K562 (cell line): ENCODE results near the gene NEK4. TPM values are rescaled to one million over a fixed set of nuclear protein-coding genes. Genes with fewer than 3 reads are reported as not detected.

Experiments
- ATAC-seq: fragments of 200-7000 bp; cut with Tn5 transposase; 3 replicates; pipeline ENCODE4 v1.9.1; 2020; ENCODE audit warnings: moderate library complexity
- BruUV-seq: library from RNA; stranded (reverse); fragments of 400-500 nt; replicated peaks from 2 replicates; lab custom pipeline; 2021; lab: Mats Ljungman, UMichigan
- CTCF ChIA-PET: fragments of 300-600 bp; formaldehyde crosslinking; extraction: SDS; loops from one replicate; lab custom pipeline; 2021; ENCODE audit warnings: low intra/inter-chr PET ratio; lab: Yijun Ruan, JAX
- POLR2A ChIA-PET: fragments of 300-600, 350-650 bp; sonication (Branson Sonifier 250); formaldehyde crosslinking; extraction: SDS; loops from one replicate; lab custom pipeline; 2021; ENCODE audit warnings: antibody characterized with exemption, inconsistent platforms; lab: Yijun Ruan, JAX
- DNase-seq, 4 experiments: peaks; one replicate each; pipeline versions ENCODE4 v3.0.0 to v3.0.0-alpha.2; 2011 to 2018; ENCODE audit warnings: low spot score in 3 of 4, mixed read lengths in 3 of 4; ENCODE audit errors: extremely low read depth in 1 of 4
- FAIRE-seq: peaks from 2 replicates; lab custom pipeline; 2011; peaks lifted over from hg19 to GRCh38; lab: Jason Lieb, UNC
- H2AFZ ChIP-seq: 2 replicates; pipeline ENCODE4 v1.6.0; 2011; ENCODE audit warnings: low read depth, low read length, control low read depth, inconsistent platforms
- H3K27ac ChIP-seq: fragments of 200-600 bp; 3 replicates; pipeline ENCODE4 v1.8.0; 2011; ENCODE audit warnings: low read depth, mild to moderate bottlenecking, control low read depth, inconsistent platforms, low read length, moderate library complexity, mixed read lengths; ENCODE audit errors: extremely low read depth
- H3K27me3 ChIP-seq, 2 experiments: fragments of 300-600 bp in 1 of 2; 2 replicates in 1 of 2; 3 replicates in 1 of 2; pipeline versions ENCODE4 v1.6.0 to v1.8.0; 2011; ENCODE audit warnings: inconsistent platforms in 2 of 2, low read length in 2 of 2, mild to moderate bottlenecking in 1 of 2, mixed read lengths in 1 of 2, moderate library complexity in 1 of 2; ENCODE audit not compliant: control insufficient read depth in 2 of 2, insufficient read depth in 2 of 2
- H3K36me3 ChIP-seq: fragments of 300-600 bp; 3 replicates; pipeline ENCODE4 v1.8.0; 2011; ENCODE audit warnings: mild to moderate bottlenecking, low read length, inconsistent platforms; ENCODE audit not compliant: control insufficient read depth, insufficient read depth
- H3K4me1 ChIP-seq, 2 experiments: fragments of 200-600 bp in 1 of 2; replicated peaks in 1 of 2; 2 replicates in 1 of 2; 3 replicates in 1 of 2; pipeline versions ENCODE4 v1.5.1 to v1.8.0; 2011; ENCODE audit warnings: inconsistent platforms in 2 of 2, low read length in 2 of 2, mild to moderate bottlenecking in 1 of 2, mixed read lengths in 1 of 2, moderate library complexity in 1 of 2; ENCODE audit not compliant: control insufficient read depth in 2 of 2, insufficient read depth in 2 of 2
- H3K4me2 ChIP-seq: 2 replicates; pipeline ENCODE4 v1.6.1; 2011; ENCODE audit warnings: low read length, control low read depth, inconsistent platforms, mixed read lengths; ENCODE audit not compliant: insufficient read depth
- H3K4me3 ChIP-seq: fragments of 200-600 bp; sonication (generic), shearing (Covaris generic); 2 replicates; pipeline ENCODE4 v1.5.1; 2016; ENCODE audit warnings: control low read depth, inconsistent platforms
- H3K79me2 ChIP-seq: fragments of 200-600 bp; 3 replicates; pipeline ENCODE4 v1.8.0; 2011; ENCODE audit warnings: low read length, inconsistent platforms; ENCODE audit not compliant: control insufficient read depth, insufficient read depth
- H3K9ac ChIP-seq, 2 experiments: 2 replicates each; pipeline versions ENCODE4 v1.6.0 to v1.6.1; 2011; ENCODE audit warnings: low read depth in 2 of 2, low read length in 2 of 2, control low read depth in 1 of 2, inconsistent platforms in 1 of 2, mild to moderate bottlenecking in 1 of 2, mixed read lengths in 1 of 2; ENCODE audit not compliant: insufficient read depth in 1 of 2
- H3K9me1 ChIP-seq: one replicate; pipeline ENCODE4 v1.6.0; 2011; ENCODE audit warnings: inconsistent platforms, mild to moderate bottlenecking, low read length, moderate library complexity; ENCODE audit not compliant: control insufficient read depth, insufficient read depth
- H3K9me3 ChIP-seq: replicated peaks from 2 replicates; pipeline ENCODE4 v1.5.1; 2011; ENCODE audit warnings: low read depth, low read length, inconsistent platforms; ENCODE audit not compliant: control insufficient read depth, insufficient read depth
- H4K20me1 ChIP-seq: replicated peaks from 2 replicates; pipeline ENCODE4 v1.6.1; 2011; ENCODE audit warnings: low read length, inconsistent platforms, mixed read lengths; ENCODE audit not compliant: control insufficient read depth, insufficient read depth
- EP400 ChIP-seq: fragments of 450-650 bp; IDR thresholded peaks from 2 replicates; pipeline ENCODE4 v1.6.1; 2017; ENCODE audit warnings: antibody characterized with exemption, mild to moderate bottlenecking, moderate library complexity
- HDAC1 ChIP-seq, 2 experiments: fragments of 450-650 bp; IDR thresholded peaks; 2 replicates each; pipeline ENCODE4 v1.6.1; 2016 to 2017; ENCODE audit warnings: inconsistent platforms in 1 of 2, mild to moderate bottlenecking in 1 of 2, moderate library complexity in 1 of 2
- NCOA2 ChIP-seq, 2 experiments: fragments of 450-650 bp; IDR thresholded peaks; 2 replicates each; pipeline ENCODE4 v1.6.1; 2018; ENCODE audit warnings: mild to moderate bottlenecking in 2 of 2, moderate library complexity in 1 of 2; ENCODE audit not compliant: partially characterized antibody in 2 of 2
- NCOA4 ChIP-seq: fragments of 450-650 bp; IDR thresholded peaks from 2 replicates; pipeline ENCODE4 v1.6.1; 2018; ENCODE audit warnings: mild to moderate bottlenecking; ENCODE audit not compliant: partially characterized antibody
- NFIC ChIP-seq: fragments of 450-650 bp; IDR thresholded peaks from 2 replicates; pipeline ENCODE4 v1.6.1; 2017; ENCODE audit warnings: mild to moderate bottlenecking, inconsistent platforms
- TRIM24 ChIP-seq, 2 experiments: fragments of 450-650 bp; IDR thresholded peaks; 2 replicates each; pipeline ENCODE4 v1.6.1; 2016
- ZNF133 ChIP-seq: fragments of 250-450 bp; sonication (Bioruptor Pico); IDR thresholded peaks from 2 replicates; pipeline ENCODE4 v1.4.0; 2020; ENCODE audit warnings: mild to moderate bottlenecking
- ZNF197 ChIP-seq: fragments of 200-800 bp; sonication (Bioruptor generic); IDR thresholded peaks from 2 replicates; pipeline ENCODE4 v1.6.1; 2016; ENCODE audit warnings: low read depth, missing genetic modification characterization, missing compliant biosample characterization
- in situ Hi-C: fragments of 300-500 bp; cut with MboI; formaldehyde crosslinking; loops from 4 replicates; pipeline ENCODE4 v1.15.0; 2018; ENCODE audit warnings: inconsistent platforms, mixed read lengths
- intact Hi-C: fragments of 100-400 bp; cut with micrococcal nuclease; formaldehyde crosslinking; loops from 2 replicates; pipeline ENCODE4 v1.14.2; 2022
- polyA plus RNA-seq, 8 experiments: library from polyadenylated mRNA; depleted of rRNA in 4 of 8; stranded (reverse) in 5 of 8; unstranded in 3 of 8; fragments of >200 nt; fragmentation: Nextera tagmentation in 2 of 8; fragmentation: Illumina TruSeq in 1 of 8; extraction: Ambion mirVana in 2 of 8; extraction: Trizol in 1 of 8; gene quantifications; 2 replicates each; pipeline versions ENCODE4 v1.2.1 to v1.2.3, GENCODE V29; 2011 to 2014; ENCODE audit warnings: inconsistent platforms in 1 of 8, missing spikeins in 1 of 8
- total RNA-seq, 7 experiments: library from RNA; depleted of rRNA in 6 of 7; stranded (reverse); fragments of >200 nt in 6 of 7; fragmentation: Illumina TruSeq in 2 of 7; extraction: Trizol in 2 of 7; gene quantifications; 2 replicates each; pipeline versions ENCODE4 v1.2.1 to v1.2.3, GENCODE V29; 2011 to 2021; ENCODE audit warnings: low replicate concordance in 1 of 7
- TF ChIP-seq, protein P1 (sequence below): fragments of 250-450 bp; sonication (Bioruptor Pico); IDR thresholded peaks from 2 replicates; pipeline ENCODE4 v1.8.0; 2022; ENCODE audit warnings: inconsistent platforms
- TF ChIP-seq, protein P2 (sequence below): fragments of 450-650 bp; IDR thresholded peaks from 2 replicates; pipeline ENCODE4 v1.6.1; 2016; ENCODE audit warnings: low read depth, mild to moderate bottlenecking, moderate library complexity
- TF ChIP-seq, protein P3 (sequence below): sonication (generic); formaldehyde crosslinking; IDR thresholded peaks from 2 replicates; pipeline ENCODE4 v1.9.0; 2022; ENCODE audit warnings: mild to moderate bottlenecking, missing genetic modification reagents
- TF ChIP-seq, protein P4 (sequence below), 3 experiments: fragments of 200-800 bp in 1 of 3; fragments of 250-450 bp in 1 of 3; fragments of 450-650 bp in 1 of 3; sonication (Bioruptor Pico) in 1 of 3; sonication (Bioruptor generic) in 1 of 3; formaldehyde crosslinking in 1 of 3; IDR thresholded peaks; 2 replicates each; pipeline versions ENCODE4 v1.6.1 to v1.8.0; 2016 to 2022; ENCODE audit warnings: mild to moderate bottlenecking in 2 of 3, missing genetic modification characterization in 2 of 3, missing compliant biosample characterization in 1 of 3, moderate library complexity in 1 of 3

NEK4 gene
- total and polyA plus RNA-seq, 9 of the 15 experiments (the other 6 are each of a cell fraction or from before 2014, with no cell fraction given): 5.8 to 23.1 (median 16.6) TPM

DNA sequence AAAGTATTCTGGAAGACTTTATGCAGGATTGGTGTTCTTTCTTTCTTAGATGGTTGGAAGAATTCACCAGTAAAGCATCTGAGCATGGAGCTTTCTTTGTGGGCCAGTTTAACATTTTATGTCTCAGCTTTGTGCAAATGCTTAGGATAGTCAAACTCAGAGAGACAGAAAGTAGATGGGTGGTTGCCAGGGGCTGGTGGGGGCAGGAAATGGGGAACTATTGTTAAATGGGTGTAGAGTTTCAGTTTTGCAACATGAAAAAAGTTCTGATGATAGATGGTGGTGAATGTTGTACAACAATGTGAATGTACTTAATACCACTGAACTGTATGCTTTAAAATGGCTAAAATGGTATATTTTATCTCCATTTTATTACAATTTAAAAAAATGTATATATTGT lies 40.1 kb downstream of the NEK4 start:
- Histone ChIP-seq H3K4me2 (no peak overlapping the region), H3K27me3 (no peaks in the 10 kb centered on the region), H3K36me3 (peaks cover 28% of the 10 kb centered on the region; the same call in 2 of the 3 replicates), H3K79me2 (no peaks in the 10 kb centered on the region), H3K9ac (no peak overlapping the region), H3K9me3 (no peaks in the 10 kb centered on the region; the same call in none of the 2 replicates), H3K27ac (no peak overlapping the region), H2AFZ (no peak overlapping the region), H4K20me1 (no peaks in the 10 kb centered on the region), H3K9me1 (no peaks in the 10 kb centered on the region), H3K4me3 (no peak overlapping the region), H3K4me1 (no peaks in the 10 kb centered on the region)
- no TSS peak for BruUV-seq
- no peak for DNase-seq
- in situ Hi-C loops (no loop called here), intact Hi-C loops (no loop called here)
- ChIA-PET CTCF (no interaction called here), POLR2A (no interaction called here)
- FAIRE-seq: no peak
- ATAC-seq: no peak
- TF ChIP-seq, protein P1, sequence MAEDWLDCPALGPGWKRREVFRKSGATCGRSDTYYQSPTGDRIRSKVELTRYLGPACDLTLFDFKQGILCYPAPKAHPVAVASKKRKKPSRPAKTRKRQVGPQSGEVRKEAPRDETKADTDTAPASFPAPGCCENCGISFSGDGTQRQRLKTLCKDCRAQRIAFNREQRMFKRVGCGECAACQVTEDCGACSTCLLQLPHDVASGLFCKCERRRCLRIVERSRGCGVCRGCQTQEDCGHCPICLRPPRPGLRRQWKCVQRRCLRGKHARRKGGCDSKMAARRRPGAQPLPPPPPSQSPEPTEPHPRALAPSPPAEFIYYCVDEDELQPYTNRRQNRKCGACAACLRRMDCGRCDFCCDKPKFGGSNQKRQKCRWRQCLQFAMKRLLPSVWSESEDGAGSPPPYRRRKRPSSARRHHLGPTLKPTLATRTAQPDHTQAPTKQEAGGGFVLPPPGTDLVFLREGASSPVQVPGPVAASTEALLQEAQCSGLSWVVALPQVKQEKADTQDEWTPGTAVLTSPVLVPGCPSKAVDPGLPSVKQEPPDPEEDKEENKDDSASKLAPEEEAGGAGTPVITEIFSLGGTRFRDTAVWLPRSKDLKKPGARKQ: no peak
- TF ChIP-seq NCOA4 (no peak), ZNF133 (no peak), ZNF197 (no peak), TRIM24 (IDR thresholded peaks at IDR 0.05) (no peak), EP400 (no peak), HDAC1 (IDR thresholded peaks at IDR 0.05) (no peak), NFIC (no peak), NCOA2 (IDR thresholded peaks at IDR 0.05; ENCODE audit: partially characterized antibody in 2 of 2) (no peak)
- TF ChIP-seq, protein P2, sequence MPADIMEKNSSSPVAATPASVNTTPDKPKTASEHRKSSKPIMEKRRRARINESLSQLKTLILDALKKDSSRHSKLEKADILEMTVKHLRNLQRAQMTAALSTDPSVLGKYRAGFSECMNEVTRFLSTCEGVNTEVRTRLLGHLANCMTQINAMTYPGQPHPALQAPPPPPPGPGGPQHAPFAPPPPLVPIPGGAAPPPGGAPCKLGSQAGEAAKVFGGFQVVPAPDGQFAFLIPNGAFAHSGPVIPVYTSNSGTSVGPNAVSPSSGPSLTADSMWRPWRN: no peak
- TF ChIP-seq, protein P3, sequence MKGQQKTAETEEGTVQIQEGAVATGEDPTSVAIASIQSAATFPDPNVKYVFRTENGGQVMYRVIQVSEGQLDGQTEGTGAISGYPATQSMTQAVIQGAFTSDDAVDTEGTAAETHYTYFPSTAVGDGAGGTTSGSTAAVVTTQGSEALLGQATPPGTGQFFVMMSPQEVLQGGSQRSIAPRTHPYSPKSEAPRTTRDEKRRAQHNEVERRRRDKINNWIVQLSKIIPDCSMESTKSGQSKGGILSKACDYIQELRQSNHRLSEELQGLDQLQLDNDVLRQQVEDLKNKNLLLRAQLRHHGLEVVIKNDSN: no peak
- TF ChIP-seq, protein P4, sequence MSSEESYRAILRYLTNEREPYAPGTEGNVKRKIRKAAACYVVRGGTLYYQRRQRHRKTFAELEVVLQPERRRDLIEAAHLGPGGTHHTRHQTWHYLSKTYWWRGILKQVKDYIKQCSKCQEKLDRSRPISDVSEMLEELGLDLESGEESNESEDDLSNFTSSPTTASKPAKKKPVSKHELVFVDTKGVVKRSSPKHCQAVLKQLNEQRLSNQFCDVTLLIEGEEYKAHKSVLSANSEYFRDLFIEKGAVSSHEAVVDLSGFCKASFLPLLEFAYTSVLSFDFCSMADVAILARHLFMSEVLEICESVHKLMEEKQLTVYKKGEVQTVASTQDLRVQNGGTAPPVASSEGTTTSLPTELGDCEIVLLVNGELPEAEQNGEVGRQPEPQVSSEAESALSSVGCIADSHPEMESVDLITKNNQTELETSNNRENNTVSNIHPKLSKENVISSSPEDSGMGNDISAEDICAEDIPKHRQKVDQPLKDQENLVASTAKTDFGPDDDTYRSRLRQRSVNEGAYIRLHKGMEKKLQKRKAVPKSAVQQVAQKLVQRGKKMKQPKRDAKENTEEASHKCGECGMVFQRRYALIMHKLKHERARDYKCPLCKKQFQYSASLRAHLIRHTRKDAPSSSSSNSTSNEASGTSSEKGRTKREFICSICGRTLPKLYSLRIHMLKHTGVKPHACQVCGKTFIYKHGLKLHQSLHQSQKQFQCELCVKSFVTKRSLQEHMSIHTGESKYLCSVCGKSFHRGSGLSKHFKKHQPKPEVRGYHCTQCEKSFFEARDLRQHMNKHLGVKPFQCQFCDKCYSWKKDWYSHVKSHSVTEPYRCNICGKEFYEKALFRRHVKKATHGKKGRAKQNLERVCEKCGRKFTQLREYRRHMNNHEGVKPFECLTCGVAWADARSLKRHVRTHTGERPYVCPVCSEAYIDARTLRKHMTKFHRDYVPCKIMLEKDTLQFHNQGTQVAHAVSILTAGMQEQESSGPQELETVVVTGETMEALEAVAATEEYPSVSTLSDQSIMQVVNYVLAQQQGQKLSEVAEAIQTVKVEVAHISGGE (CRISPR knock-in tag; IDR thresholded peaks at IDR 0.05): no peak
